Sigmoid colon (tissue), 7 donors: ENCODE results near the gene LYVE1. TPM values are rescaled to one million over a fixed set of nuclear protein-coding genes. Genes with fewer than 3 reads are reported as not detected.
A peak's percentile ranks its signal among the peaks of the same experiment; 100 is the strongest.
"Not testable (repeated sequence)": the region's sequence is repeated elsewhere in the genome, so short reads cannot be mapped to it uniquely, and the experiment has no call there.

Experiments
- DNase-seq: peaks from one replicate; pipeline ENCODE4 v3.0.0-alpha.2; 2019
- H3K27ac ChIP-seq, 4 donors: fragments of 200-600 bp; sonication (generic); one replicate each; pipeline ENCODE4 v1.5.1; 2016 to 2019; ENCODE audit warnings: mild to moderate bottlenecking in 1 of 4
- H3K27me3 ChIP-seq, 3 donors: fragments of 200-600 bp; sonication (generic); one replicate each; pipeline ENCODE4 v1.5.1; 2019; ENCODE audit warnings: mild to moderate bottlenecking in 1 of 3
- H3K36me3 ChIP-seq, 4 donors: fragments of 200-600 bp; sonication (generic); one replicate each; pipeline ENCODE4 v1.5.1; 2016 to 2019
- H3K4me1 ChIP-seq, 4 donors: fragments of 200-600 bp; sonication (generic); one replicate each; pipeline ENCODE4 v1.5.1; 2017 to 2019
- H3K4me3 ChIP-seq, 4 donors: fragments of 200-600 bp; sonication (generic); one replicate each; pipeline ENCODE4 v1.5.1; 2017 to 2019; ENCODE audit warnings: mild to moderate bottlenecking in 2 of 4, moderate library complexity in 1 of 4
- H3K9me3 ChIP-seq, 4 donors: fragments of 200-600 bp in 3 of 4; sonication (generic) in 3 of 4; one replicate each; pipeline versions ENCODE4 v1.5.1 to v1.6.1; 2013 to 2019
- EP300 ChIP-seq, 4 donors: sonication (generic); formaldehyde crosslinking; IDR thresholded peaks; one replicate each; pipeline ENCODE4 v1.6.1; 2017; ENCODE audit warnings: antibody characterized with exemption in 4 of 4
- POLR2A ChIP-seq, 2 donors: fragments of 450-650 bp; IDR thresholded peaks; one replicate each; pipeline ENCODE4 v1.6.1; 2016; ENCODE audit warnings: antibody characterized with exemption in 2 of 2, mild to moderate bottlenecking in 2 of 2, moderate library complexity in 2 of 2
- POLR2AphosphoS5 ChIP-seq, 4 donors: sonication (generic); formaldehyde crosslinking; IDR thresholded peaks; one replicate each; pipeline ENCODE4 v1.6.1; 2017; ENCODE audit warnings: antibody characterized with exemption in 4 of 4
- WGBS, 2 donors: extraction: QIAGEN DNeasy Blood & Tissue Kit; methylation state at CpG; one replicate each; pipeline ENCODE4 v1.1.7; 2013; 5-methylcytosine and 5-hydroxymethylcytosine counted together
- intact Hi-C: fragments of 100-400 bp; cut with DNase I; formaldehyde crosslinking; loops from one replicate; pipeline ENCODE4 v1.15.1; 2023
- polyA plus RNA-seq, 3 donors: library from polyadenylated mRNA; stranded (reverse); fragments of 200-250 nt; gene quantifications; one replicate each; pipeline ENCODE4 v1.2.3, GENCODE V29; 2013
- total RNA-seq, 4 donors: library from RNA; depleted of rRNA; stranded (reverse); fragments of >200 nt; gene quantifications; one replicate each; pipeline ENCODE4 v1.1.0, GENCODE V29; 2016
- TF ChIP-seq, protein P1 (sequence below), 4 experiments: fragments of 450-650 bp in 3 of 4; fragments of 200-600 bp in 1 of 4; IDR thresholded peaks; one replicate each; pipeline ENCODE4 v1.5.1; 2016 to 2019; ENCODE audit warnings: antibody characterized with exemption in 4 of 4, mild to moderate bottlenecking in 3 of 4, moderate library complexity in 2 of 4
- donor health status: healthy with polysubstance abuse.
- donor health status: Bipolar disorder and iron deficiency.
- donor health status: healthy.

Gene LYVE1
- total and polyA plus RNA-seq, 7 donors: 21.3 to 158 (median 41.5) TPM

DNA sequence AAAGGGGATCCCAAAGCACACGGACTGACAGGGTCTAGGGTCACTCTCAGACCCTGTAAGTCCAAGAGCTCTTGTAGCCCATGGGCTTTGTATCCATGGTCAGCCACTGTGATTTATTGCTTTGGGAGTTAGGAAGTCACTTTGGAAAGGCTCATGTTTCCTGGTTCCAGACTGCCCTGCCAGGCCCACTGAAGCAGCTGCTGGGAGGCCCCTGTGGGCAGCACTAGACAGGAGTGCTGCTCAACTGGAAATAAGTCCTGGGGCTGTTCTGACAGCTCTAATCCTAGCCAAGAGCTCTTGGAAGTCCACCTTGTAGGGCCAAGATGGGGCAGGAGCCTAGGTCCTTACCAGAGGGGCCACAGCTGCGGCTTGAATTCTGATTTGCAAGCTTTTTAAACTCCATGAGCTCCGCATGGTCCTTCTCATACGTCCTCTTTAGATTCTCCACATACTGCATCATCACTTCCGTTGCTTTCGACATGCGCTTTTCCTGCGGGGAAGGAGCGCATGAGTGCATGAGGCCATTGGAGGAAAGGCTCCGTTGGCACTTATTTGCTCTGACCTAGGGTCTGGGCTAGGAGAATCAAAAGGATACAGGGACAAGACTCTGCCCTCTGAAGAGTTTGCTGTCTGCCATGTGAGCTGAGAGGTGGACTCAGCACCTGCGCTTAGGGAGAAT is 32.2 kb upstream of the LYVE1 start:
- no peak for DNase-seq
- H3K27ac ChIP-seq: peak overlapping the region; percentile 61 to 87 (median 72)
- TF ChIP-seq POLR2A (IDR thresholded peaks at IDR 0.05): no peak
- no peak for TF ChIP-seq POLR2AphosphoS5 (IDR thresholded peaks at IDR 0.05)
- no peak for TF ChIP-seq EP300 (IDR thresholded peaks at IDR 0.05)
- TF ChIP-seq, protein P1, sequence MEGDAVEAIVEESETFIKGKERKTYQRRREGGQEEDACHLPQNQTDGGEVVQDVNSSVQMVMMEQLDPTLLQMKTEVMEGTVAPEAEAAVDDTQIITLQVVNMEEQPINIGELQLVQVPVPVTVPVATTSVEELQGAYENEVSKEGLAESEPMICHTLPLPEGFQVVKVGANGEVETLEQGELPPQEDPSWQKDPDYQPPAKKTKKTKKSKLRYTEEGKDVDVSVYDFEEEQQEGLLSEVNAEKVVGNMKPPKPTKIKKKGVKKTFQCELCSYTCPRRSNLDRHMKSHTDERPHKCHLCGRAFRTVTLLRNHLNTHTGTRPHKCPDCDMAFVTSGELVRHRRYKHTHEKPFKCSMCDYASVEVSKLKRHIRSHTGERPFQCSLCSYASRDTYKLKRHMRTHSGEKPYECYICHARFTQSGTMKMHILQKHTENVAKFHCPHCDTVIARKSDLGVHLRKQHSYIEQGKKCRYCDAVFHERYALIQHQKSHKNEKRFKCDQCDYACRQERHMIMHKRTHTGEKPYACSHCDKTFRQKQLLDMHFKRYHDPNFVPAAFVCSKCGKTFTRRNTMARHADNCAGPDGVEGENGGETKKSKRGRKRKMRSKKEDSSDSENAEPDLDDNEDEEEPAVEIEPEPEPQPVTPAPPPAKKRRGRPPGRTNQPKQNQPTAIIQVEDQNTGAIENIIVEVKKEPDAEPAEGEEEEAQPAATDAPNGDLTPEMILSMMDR (IDR thresholded peaks at IDR 0.05): no peak
- no peaks in the 10 kb centered on the region for H3K27me3 ChIP-seq
- H3K4me3 ChIP-seq: no peak overlapping the region
- WGBS, 2 donors: 94% methylated on average over 11 of the region's 11 CpGs
- peaks cover 0 to 60% (median 42%) of the 10 kb centered on the region in 4 donors for H3K4me1 ChIP-seq
- peaks cover 0 to 62% (median 22%) of the 10 kb centered on the region in 4 donors for H3K36me3 ChIP-seq
- intact Hi-C loops: no loop called here
- no peaks in the 10 kb centered on the region for H3K9me3 ChIP-seq

DNA sequence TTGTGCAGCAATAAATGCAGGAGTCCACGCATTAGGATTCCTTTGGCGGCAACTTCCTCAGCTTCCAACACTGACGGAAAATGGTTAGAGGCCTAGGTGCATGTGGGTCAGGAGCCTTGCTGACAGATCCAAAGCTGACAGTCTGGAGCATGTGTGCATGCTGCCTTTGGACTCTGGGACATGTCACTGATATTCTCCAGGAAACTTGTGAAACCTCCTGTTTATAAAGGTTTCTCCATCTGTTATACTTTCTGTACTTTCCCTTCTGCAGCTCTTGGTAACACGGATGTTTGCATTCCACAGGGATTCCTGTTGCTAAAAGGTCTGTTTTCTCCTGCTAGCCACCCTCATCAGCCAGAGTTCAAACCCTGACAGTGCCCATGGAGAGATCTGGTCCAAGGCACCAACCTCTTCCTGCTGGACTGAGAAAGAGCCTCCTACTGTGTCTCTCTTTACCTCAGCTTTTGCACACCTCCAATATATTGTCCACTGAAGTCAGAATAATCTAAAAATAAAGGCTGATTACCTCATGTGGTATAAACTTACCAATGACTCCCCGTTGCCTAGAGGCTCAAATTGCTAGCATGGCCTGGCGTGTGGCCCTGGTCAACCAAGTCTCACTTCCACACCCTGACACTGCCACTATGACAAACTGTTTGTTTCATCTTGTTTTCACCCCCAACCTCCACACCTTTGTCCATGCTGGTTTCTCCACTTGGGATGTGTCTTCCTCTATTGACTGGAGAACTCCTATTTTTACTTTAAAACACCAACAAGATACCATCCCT is 31.1 kb upstream of the LYVE1 start:
- TF ChIP-seq POLR2AphosphoS5 (IDR thresholded peaks at IDR 0.05) (peak; percentile 69 to 80 (median 72)), POLR2A (IDR thresholded peaks at IDR 0.05) (no peak), EP300 (IDR thresholded peaks at IDR 0.05) (peak in 1 of 4 donors; percentile 4)
- intact Hi-C loops: no loop called here
- Histone ChIP-seq H3K4me3 (no peak overlapping the region), H3K4me1 (peaks cover 0 to 54% (median 39%) of the 10 kb centered on the region in 4 donors), H3K27me3 (no peaks in the 10 kb centered on the region), H3K36me3 (peaks cover 0 to 51% (median 20%) of the 10 kb centered on the region in 4 donors), H3K9me3 (no peaks in the 10 kb centered on the region), H3K27ac (peak overlapping the region; percentile 61 to 87 (median 72))
- WGBS, 2 donors: 80 to 83% methylated on average over 6 of the region's 6 CpGs
- peak; percentile 79 for DNase-seq

DNA sequence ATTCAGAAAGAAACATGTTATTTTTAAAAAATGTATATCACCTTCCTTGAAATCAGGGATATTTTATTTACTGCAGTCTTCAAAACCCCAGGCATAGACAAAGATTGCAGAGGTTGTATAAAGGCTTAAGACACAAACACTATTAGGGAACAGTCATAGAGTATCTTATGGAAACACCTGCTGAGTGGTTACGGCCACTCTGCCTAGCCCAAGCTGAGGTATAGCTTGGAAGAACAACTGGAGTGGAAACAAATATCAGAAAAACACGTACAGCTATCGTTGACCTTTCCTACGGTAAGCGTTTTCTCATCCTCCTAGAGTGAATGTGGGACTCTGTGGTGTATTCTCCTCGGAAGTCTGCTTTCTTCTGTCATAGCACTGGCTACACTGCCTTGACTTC is 30.4 kb upstream of the LYVE1 start:
- TF ChIP-seq POLR2AphosphoS5 (IDR thresholded peaks at IDR 0.05) (no peak), POLR2A (IDR thresholded peaks at IDR 0.05) (no peak), EP300 (IDR thresholded peaks at IDR 0.05) (no peak)
- TF ChIP-seq, protein P1 (IDR thresholded peaks at IDR 0.05): no peak
- WGBS, 2 donors: 86 to 91% methylated on average over 6 of the region's 6 CpGs
- peaks cover 0 to 51% (median 14%) of the 10 kb centered on the region in 4 donors for H3K36me3 ChIP-seq
- no peaks in the 10 kb centered on the region for H3K9me3 ChIP-seq
- no peak overlapping the region for H3K4me3 ChIP-seq
- H3K4me1 ChIP-seq: peaks cover 0 to 50% (median 35%) of the 10 kb centered on the region in 4 donors
- H3K27ac ChIP-seq: peak overlapping the region; percentile 61 to 87 (median 72)
- no peak for DNase-seq
- no peaks in the 10 kb centered on the region for H3K27me3 ChIP-seq
- intact Hi-C loops: no loop called here

DNA sequence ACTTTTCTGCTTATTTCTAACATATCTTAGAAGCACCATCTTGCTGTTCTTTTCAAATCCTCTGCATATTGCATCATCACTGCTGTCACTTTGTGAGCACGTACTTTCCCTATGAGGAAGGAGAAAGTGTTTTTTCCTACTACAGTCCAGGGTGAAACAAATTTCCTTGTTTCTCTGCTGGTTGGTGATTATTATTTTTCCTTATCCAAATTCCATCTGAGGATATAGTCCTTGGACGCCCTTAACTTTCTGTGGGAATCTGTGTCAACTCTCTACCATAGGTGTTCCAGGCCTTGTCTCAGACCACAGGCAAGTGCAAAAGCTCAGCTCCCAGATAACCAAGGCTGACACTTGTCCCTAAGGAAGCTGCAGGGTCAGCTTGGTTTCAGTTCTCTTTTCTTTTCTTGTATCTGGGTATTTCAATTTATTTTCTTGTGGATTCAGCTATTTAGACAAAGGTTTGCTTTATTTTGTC is 29.4 kb upstream of the LYVE1 start:
- peaks cover 0 to 54% (median 32%) of the 10 kb centered on the region in 4 donors for H3K4me1 ChIP-seq
- WGBS, 2 donors: 71 to 85% methylated on average over 2 of the region's 2 CpGs
- intact Hi-C loops: no loop called here
- no peak overlapping the region for H3K4me3 ChIP-seq
- H3K9me3 ChIP-seq: no peaks in the 10 kb centered on the region
- H3K27ac ChIP-seq: peak overlapping the region; percentile 61 to 87 (median 72)
- no peak for DNase-seq
- peaks cover 0 to 51% (median 11%) of the 10 kb centered on the region in 4 donors for H3K36me3 ChIP-seq
- no peaks in the 10 kb centered on the region for H3K27me3 ChIP-seq
- TF ChIP-seq POLR2A (IDR thresholded peaks at IDR 0.05): no peak
- no peak for TF ChIP-seq POLR2AphosphoS5 (IDR thresholded peaks at IDR 0.05)
- no peak for TF ChIP-seq EP300 (IDR thresholded peaks at IDR 0.05)
- TF ChIP-seq, protein P1 (IDR thresholded peaks at IDR 0.05): no peak

DNA sequence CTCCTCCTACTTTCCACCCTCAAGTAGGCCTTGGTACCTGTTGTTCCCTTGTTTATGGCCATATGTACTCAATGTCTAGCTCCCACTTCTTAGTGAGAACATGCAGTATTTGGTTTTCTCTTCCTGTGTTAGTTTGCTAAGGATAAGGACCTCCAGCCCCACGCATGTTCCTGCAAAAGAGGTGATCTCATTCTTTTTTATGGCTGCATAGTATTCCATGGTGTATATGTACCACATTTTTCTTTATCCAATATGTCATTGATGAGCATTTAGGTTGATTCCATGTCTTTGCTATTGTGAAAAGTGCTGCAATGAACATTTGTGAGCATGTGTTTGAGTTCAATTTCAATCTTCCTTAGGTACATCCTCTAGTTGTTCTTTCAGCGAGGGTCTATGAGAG is 27.4 kb upstream of the LYVE1 start:
- DNase-seq, H3K4me3 ChIP-seq, H3K27me3 ChIP-seq, H3K9me3 ChIP-seq, intact Hi-C loops: not testable (repeated sequence)
- Histone ChIP-seq H3K4me1 (peaks cover 0 to 56% (median 41%) of the 10 kb centered on the region in 4 donors), H3K36me3 (peaks cover 0 to 42% (median 12%) of the 10 kb centered on the region in 4 donors), H3K27ac (peak overlapping the region in 2 of 4 donors; percentile 10 to 27)
- WGBS, 2 donors: 92 to 96% methylated on average over 2 of the region's 2 CpGs
